HepG2 (cell line): ENCODE measurements around the gene CREG1. TPM values are rescaled to one million over a fixed set of nuclear protein-coding genes. Genes with fewer than 3 reads are reported as not detected.

Experiments used
- ATAC-seq: fragments of 200-7000 bp; cut with Tn5 transposase; 3 replicates; pipeline ENCODE4 v1.9.1; 2020; ENCODE audit warnings: mild to moderate bottlenecking, moderate library complexity
- BruUV-seq: library from RNA; stranded (reverse); fragments of 400-500 nt; replicated peaks from 2 replicates; lab custom pipeline; 2021; lab: Mats Ljungman, UMichigan
- CTCF ChIA-PET: fragments of 300-600 bp; formaldehyde crosslinking; extraction: SDS; loops from one replicate; lab custom pipeline; 2021; ENCODE audit warnings: low total read pairs, inconsistent platforms, low intra/inter-chr PET ratio; lab: Yijun Ruan, JAX
- POLR2A ChIA-PET: fragments of 350-600 bp; sonication (Branson Sonifier 250); formaldehyde crosslinking; loops from one replicate; lab custom pipeline; 2020; ENCODE audit warnings: antibody characterized with exemption, inconsistent platforms; lab: Yijun Ruan, JAX
- DNase-seq: peaks from one replicate; pipeline ENCODE4 v3.0.0-alpha.2; 2015; ENCODE audit warnings: low spot score
- FAIRE-seq: peaks from 3 replicates; lab custom pipeline; 2011; peaks lifted over from hg19 to GRCh38; lab: Jason Lieb, UNC
- H2AFZ ChIP-seq: one replicate; pipeline ENCODE4 v1.6.1; 2011; ENCODE audit warnings: low read length, inconsistent platforms
- H3K27ac ChIP-seq: fragments of 300-600 bp; 3 replicates; pipeline ENCODE4 v1.8.0; 2011; ENCODE audit warnings: mixed run types, mild to moderate bottlenecking, mixed read lengths, low read length, inconsistent platforms; ENCODE audit not compliant: insufficient read depth; ENCODE audit errors: extremely low read length
- H3K27me3 ChIP-seq, 2 experiments: fragments of 200-600 bp in 1 of 2; 2 replicates in 1 of 2; 3 replicates in 1 of 2; pipeline versions ENCODE4 v1.6.0 to v1.8.0; 2011; ENCODE audit warnings: low read length in 2 of 2, mild to moderate bottlenecking in 2 of 2, moderate library complexity in 2 of 2, inconsistent platforms in 1 of 2; ENCODE audit not compliant: insufficient read depth in 2 of 2, control insufficient read depth in 1 of 2
- H3K36me3 ChIP-seq, 2 experiments: fragments of 200-600 bp in 1 of 2; replicated peaks in 1 of 2; 2 replicates in 1 of 2; 3 replicates in 1 of 2; pipeline versions ENCODE4 v1.5.1 to v1.8.0; 2011; ENCODE audit warnings: low read length in 2 of 2, inconsistent platforms in 1 of 2; ENCODE audit not compliant: insufficient read depth in 2 of 2, control insufficient read depth in 1 of 2
- H3K4me1 ChIP-seq: 2 replicates; pipeline ENCODE4 v1.5.1; 2012; ENCODE audit warnings: low read length, inconsistent platforms; ENCODE audit not compliant: insufficient read depth
- H3K4me2 ChIP-seq: 2 replicates; pipeline ENCODE4 v1.6.0; 2011; ENCODE audit warnings: low read depth, low read length, inconsistent platforms
- H3K4me3 ChIP-seq, 3 experiments: fragments of 200-600 bp in 1 of 3; sonication (generic), shearing (Covaris generic) in 1 of 3; replicated peaks in 1 of 3; 2 replicates each; pipeline ENCODE4 v1.5.1; 2011 to 2016; ENCODE audit warnings: low read length in 3 of 3, inconsistent platforms in 2 of 3, low read depth in 2 of 3, mild to moderate bottlenecking in 2 of 3, control low read depth in 1 of 3, mixed read lengths in 1 of 3; ENCODE audit not compliant: insufficient read depth in 1 of 3
- H3K79me2 ChIP-seq: one replicate; pipeline ENCODE4 v1.6.1; 2011; ENCODE audit warnings: low read length, inconsistent platforms; ENCODE audit not compliant: insufficient read depth
- H3K9ac ChIP-seq: 2 replicates; pipeline ENCODE4 v1.6.0; 2011; ENCODE audit warnings: mild to moderate bottlenecking, low read depth, low read length, inconsistent platforms; ENCODE audit not compliant: insufficient read depth
- H3K9me3 ChIP-seq: 2 replicates; pipeline ENCODE4 v1.5.1; 2012; ENCODE audit warnings: mild to moderate bottlenecking, low read length
- H4K20me1 ChIP-seq: 2 replicates; pipeline ENCODE4 v1.6.0; 2011; ENCODE audit warnings: inconsistent platforms, mild to moderate bottlenecking, low read length, moderate library complexity; ENCODE audit not compliant: insufficient read depth
- AGO2 ChIP-seq: fragments of 200-400 bp; formaldehyde crosslinking; optimal IDR thresholded peaks from 2 replicates; pipeline ENCODE3; 2017; ENCODE audit warnings: mild to moderate bottlenecking, low read depth, low read length, moderate library complexity
- CEBPB ChIP-seq: IDR thresholded peaks from 2 replicates; pipeline ENCODE4 v1.6.1; 2011; ENCODE audit warnings: low read depth, low read length, improper control_type of control experiment, borderline replicate concordance
- CEBPG ChIP-seq: IDR thresholded peaks from 2 replicates; pipeline ENCODE4 v1.6.1; 2016
- HMG20B ChIP-seq: conservative IDR thresholded peaks from 2 replicates; pipeline ENCODE4 v1.6.1; 2016; ENCODE audit warnings: missing genetic modification reagents, missing compliant biosample characterization
- HNRNPUL1 ChIP-seq: fragments of 200-400 bp; formaldehyde crosslinking; IDR thresholded peaks from 2 replicates; pipeline ENCODE4 v1.6.1; 2017; ENCODE audit warnings: low read depth, mild to moderate bottlenecking, low read length, moderate library complexity
- KLF13 ChIP-seq: sonication (generic); formaldehyde crosslinking; IDR thresholded peaks from 2 replicates; pipeline ENCODE4 v1.4.0; 2020; ENCODE audit warnings: mild to moderate bottlenecking, missing genetic modification reagents
- MEIS2 ChIP-seq: sonication (generic); formaldehyde crosslinking; IDR thresholded peaks from 2 replicates; pipeline ENCODE4 v1.9.0; 2021; ENCODE audit warnings: mild to moderate bottlenecking, missing genetic modification reagents
- NFE2L2 ChIP-seq: fragments of 150-350 bp; IDR thresholded peaks from 2 replicates; pipeline ENCODE4 v1.6.1; 2014; ENCODE audit warnings: low read length
- POLR2AphosphoS2 ChIP-seq: IDR thresholded peaks from 2 replicates; pipeline ENCODE4 v1.6.1; 2011; ENCODE audit warnings: low read depth, low read length, improper control_type of control experiment
- SIX4 ChIP-seq: sonication (generic); formaldehyde crosslinking; IDR thresholded peaks from 2 replicates; pipeline ENCODE4 v1.4.0; 2020; ENCODE audit warnings: missing genetic modification reagents
- THRA ChIP-seq: sonication (generic); formaldehyde crosslinking; IDR thresholded peaks from 2 replicates; pipeline ENCODE4 v1.4.0; 2020; ENCODE audit warnings: missing genetic modification reagents, borderline replicate concordance
- TRIM24 ChIP-seq: sonication (generic); formaldehyde crosslinking; IDR thresholded peaks from 2 replicates; pipeline ENCODE4 v1.8.0; 2022; ENCODE audit warnings: mild to moderate bottlenecking, missing genetic modification reagents
- ZNF652 ChIP-seq: IDR thresholded peaks from 2 replicates; pipeline ENCODE4 v1.6.1; 2016; ENCODE audit warnings: low read depth, borderline replicate concordance
- ZSCAN20 ChIP-seq: sonication (generic); formaldehyde crosslinking; IDR thresholded peaks from 2 replicates; pipeline ENCODE4 v1.4.0; 2020; ENCODE audit warnings: missing genetic modification reagents, mild to moderate bottlenecking, borderline replicate concordance
- ZSCAN22 ChIP-seq: sonication (generic); formaldehyde crosslinking; IDR thresholded peaks from 2 replicates; pipeline ENCODE4 v1.4.0; 2020; ENCODE audit warnings: mild to moderate bottlenecking, missing genetic modification reagents
- WGBS: methylation state at CpG from one replicate; pipeline ENCODE4 v1.1.6; 2017; ENCODE audit warnings: low lambda C conversion rate; 5-methylcytosine and 5-hydroxymethylcytosine counted together
- in situ Hi-C: cut with HindIII; loops from 2 replicates; pipeline ENCODE4 v1.10.0; 2017; ENCODE audit warnings: low pct_unique_long_range_greater_than_20kb; ENCODE audit not compliant: extremely low pct_ligation_motif_present
- intact Hi-C: fragments of 100-400 bp; cut with micrococcal nuclease; formaldehyde crosslinking; loops from one replicate; pipeline ENCODE4 v1.10.0; 2022; ENCODE audit not compliant: unreplicated experiment
- polyA plus RNA-seq, 8 experiments: library from polyadenylated mRNA; depleted of rRNA in 3 of 8; stranded (reverse) in 7 of 8; unstranded in 1 of 8; fragments of >200 nt; fragmentation: Illumina TruSeq in 4 of 8; extraction: Trizol in 4 of 8; gene quantifications; 2 replicates each; pipeline versions ENCODE4 v1.2.1 to v1.2.3, GENCODE V29; 2011 to 2016; ENCODE audit warnings: low read depth in 4 of 8, missing spikeins in 1 of 8, mixed read lengths in 1 of 8; ENCODE audit not compliant: insufficient read depth in 1 of 8
- total RNA-seq, 5 experiments: library from RNA; depleted of rRNA; stranded (reverse); fragments of >200 nt; fragmentation: Illumina TruSeq; extraction: Trizol; gene quantifications; 2 replicates each; pipeline ENCODE4 v1.2.3, GENCODE V29; 2016; ENCODE audit warnings: low read depth in 1 of 5

CREG1 gene
- total and polyA plus RNA-seq, 2 of the 13 experiments (the other 11 are each of a cell fraction or from before 2014, with no cell fraction given), result 31.3 to 33.5 TPM

GRCh38 chr1:167544447-167545093, 9.0 kb downstream of the CREG1 start:
- H3K9ac ChIP-seq, result no peak overlapping the region
- ChIA-PET POLR2A (interaction anchor here (2.1 kb wide), 1 partner anchor 9 kb away, joined by 6 read pairs; the partner anchor contains the start of gene CREG1), CTCF (no interaction called here)
- FAIRE-seq, result no peak
- H3K4me3 ChIP-seq, result no peak overlapping the region
- H4K20me1 ChIP-seq, result no peaks in the 10 kb centered on the region
- no TSS peak for BruUV-seq
- H3K27me3 ChIP-seq, result no peaks in the 10 kb centered on the region
- no peak overlapping the region for H2AFZ ChIP-seq
- intact Hi-C loops, result no loop called here
- H3K4me2 ChIP-seq, result no peak overlapping the region
- no peaks in the 10 kb centered on the region for H3K9me3 ChIP-seq
- DNase-seq, result no peak
- peaks cover 17% of the 10 kb centered on the region for H3K4me1 ChIP-seq
- H3K79me2 ChIP-seq, result no peaks in the 10 kb centered on the region
- H3K27ac ChIP-seq, result no peak overlapping the region
- WGBS, result 98% methylated on average over 3 of the region's 3 CpGs
- H3K36me3 ChIP-seq, result 0 out of 5 replicates have a peak, but pooled peaks cover 2 to 4% of the 10 kb centered on the region in 2 experiments
- in situ Hi-C loops, result loop anchor here (25.0 kb wide), 1 partner anchor 282 kb away; no protein-coding TSS in a partner anchor
- TF ChIP-seq KLF13 (no peak), NFE2L2 (no peak), MEIS2 (CRISPR knock-in tag) (no peak), THRA (CRISPR knock-in tag) (no peak), HMG20B (no peak), AGO2 (no peak), CEBPB (peak; percentile 88), POLR2AphosphoS2 (no peak), ZSCAN20 (CRISPR knock-in tag) (no peak), CEBPG (CRISPR knock-in tag) (peak; percentile 58), TRIM24 (CRISPR knock-in tag) (no peak), ZSCAN22 (CRISPR knock-in tag) (no peak), SIX4 (CRISPR knock-in tag) (no peak), HNRNPUL1 (no peak), ZNF652 (0 out of 2 replicates have a peak, but pooled peaks have one; percentile 26)
- TF ChIP-seq, all 625 proteins: peak for 3
- ATAC-seq, result no peak
